OCI-LY7 (cell line): Measurements from ENCODE around the gene LRPAP1. TPM values are rescaled to one million over a fixed set of nuclear protein-coding genes. Genes with fewer than 3 reads are reported as not detected.
"Not testable (repeated sequence)": the region's sequence is repeated elsewhere in the genome, so short reads cannot be mapped to it uniquely, and the experiment has no call there.

Source experiments
- BruUV-seq: library from RNA; stranded (reverse); fragments of 400-500 nt; replicated peaks from 2 replicates; lab custom pipeline; 2021; lab: Mats Ljungman, UMichigan
- CTCF ChIA-PET: fragments of 300-600 bp; sonication (Branson Sonifier 250); formaldehyde crosslinking; loops from one replicate; lab custom pipeline; 2022; ENCODE audit warnings: antibody characterized with exemption; ENCODE audit not compliant: unreplicated experiment; lab: Charles Lee
- POLR2A ChIA-PET: fragments of 300-600 bp; sonication (Branson Sonifier 250); formaldehyde crosslinking; loops from one replicate; lab custom pipeline; 2022; ENCODE audit warnings: antibody characterized with exemption; lab: Charles Lee
- DNase-seq: peaks from one replicate; pipeline ENCODE4 v3.0.0-alpha.2; 2015; ENCODE audit warnings: low spot score
- H2AFZ ChIP-seq: fragments of 200-600 bp; sonication (generic), shearing (Covaris generic); 2 replicates; pipeline ENCODE4 v1.6.1; 2014; ENCODE audit warnings: mild to moderate bottlenecking, antibody characterized with exemption, low read length, moderate library complexity
- H3K27ac ChIP-seq: fragments of 200-600 bp; sonication (generic); 2 replicates; pipeline ENCODE4 v1.5.1; 2014; ENCODE audit warnings: mixed run types, low read depth, mild to moderate bottlenecking, moderate library complexity, low read length, inconsistent platforms; ENCODE audit not compliant: poor library complexity, severe bottlenecking
- H3K36me3 ChIP-seq: fragments of 200-600 bp; sonication (generic); 2 replicates; pipeline ENCODE4 v1.6.1; 2014; ENCODE audit warnings: mild to moderate bottlenecking, antibody characterized with exemption, low read length, moderate library complexity, mixed read lengths; ENCODE audit not compliant: insufficient read depth
- H3K4me1 ChIP-seq: fragments of 200-600 bp; sonication (generic); 2 replicates; pipeline ENCODE4 v1.5.1; 2014; ENCODE audit warnings: mild to moderate bottlenecking, low read length; ENCODE audit not compliant: insufficient read depth, poor library complexity, severe bottlenecking
- H3K4me2 ChIP-seq: fragments of 200-600 bp; sonication (generic); 2 replicates; pipeline ENCODE4 v1.6.1; 2014; ENCODE audit warnings: mild to moderate bottlenecking, low read length
- H3K4me3 ChIP-seq: fragments of 200-600 bp; sonication (generic); 2 replicates; pipeline ENCODE4 v1.5.1; 2014; ENCODE audit warnings: mild to moderate bottlenecking, low read depth, low read length; ENCODE audit not compliant: poor library complexity, severe bottlenecking
- H3K79me2 ChIP-seq: fragments of 200-600 bp; sonication (generic); 2 replicates; pipeline ENCODE4 v1.6.1; 2016; ENCODE audit warnings: low read depth, mild to moderate bottlenecking, low read length, moderate library complexity, mixed read lengths; ENCODE audit not compliant: insufficient read depth
- H3K9me2 ChIP-seq: fragments of 200-600 bp; sonication (generic); 2 replicates; pipeline ENCODE4 v1.6.1; 2016; ENCODE audit warnings: mild to moderate bottlenecking, low read length, mixed read lengths; ENCODE audit not compliant: insufficient read depth
- H3K9me3 ChIP-seq: fragments of 200-600 bp; sonication (generic); 2 replicates; pipeline ENCODE4 v1.6.1; 2014; ENCODE audit warnings: mild to moderate bottlenecking, mixed run types, low read length, mixed read lengths
- H4K20me1 ChIP-seq: fragments of 200-600 bp; sonication (generic); 2 replicates; pipeline ENCODE4 v1.6.1; 2014; ENCODE audit warnings: mild to moderate bottlenecking, antibody characterized with exemption, low read length, moderate library complexity, mixed read lengths; ENCODE audit not compliant: insufficient read depth
- EZH2phosphoT487 ChIP-seq: fragments of 200-600 bp; sonication (generic); IDR thresholded peaks from 2 replicates; pipeline ENCODE4 v1.6.1; 2018; ENCODE audit warnings: low read depth, borderline replicate concordance, mild to moderate bottlenecking, mixed run types, antibody characterized with exemption, low read length, moderate library complexity, mixed read lengths
- intact Hi-C: fragments of 100-400 bp; cut with micrococcal nuclease; formaldehyde crosslinking; loops from one replicate; pipeline ENCODE4 v1.10.0; 2022; ENCODE audit not compliant: unreplicated experiment
- total RNA-seq, 2 experiments: library from RNA; depleted of rRNA in 1 of 2; stranded (reverse); fragments of >200 nt in 1 of 2; shearing (Covaris generic) in 1 of 2; gene quantifications; 2 replicates each; pipeline ENCODE4 v1.2.3, GENCODE V29; 2014 to 2022
- TF ChIP-seq, protein P1 (sequence below): fragments of 200-600 bp; sonication (generic); conservative IDR thresholded peaks from 2 replicates; pipeline ENCODE4 v1.5.1; 2014; ENCODE audit warnings: mild to moderate bottlenecking, antibody characterized with exemption, low read length, moderate library complexity, mixed read lengths

The LRPAP1 gene
- total RNA-seq, 2 experiments from 2014 or later: 46.2 to 54.7 TPM

DNA sequence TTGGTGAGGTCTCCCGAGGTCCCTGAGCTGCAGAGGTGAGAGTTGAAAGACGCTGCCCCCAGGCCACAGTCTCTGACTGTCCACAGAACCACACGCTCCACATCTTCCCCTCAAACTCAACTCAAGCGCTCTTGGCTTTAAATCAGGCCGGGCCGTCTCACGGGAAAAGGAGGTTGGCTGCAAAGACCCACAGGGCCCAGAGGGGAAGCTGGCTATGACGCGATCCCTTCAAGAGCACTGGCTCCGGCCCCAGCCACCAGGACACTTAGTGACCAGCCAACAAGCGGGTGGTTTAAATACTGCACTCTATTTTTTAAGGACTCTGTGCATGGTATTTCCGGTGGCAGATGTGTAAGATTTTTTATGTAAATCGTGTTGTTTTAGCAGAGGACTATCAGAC is 19.9 kb downstream of the LRPAP1 start:
- Histone ChIP-seq H2AFZ (no peak overlapping the region), H3K79me2 (no peaks in the 10 kb centered on the region), H3K4me1 (no peaks in the 10 kb centered on the region), H3K9me2 (no peaks in the 10 kb centered on the region), H3K4me3 (no peak overlapping the region), H3K27ac (no peak overlapping the region), H3K36me3 (peaks cover 80% of the 10 kb centered on the region), H3K9me3 (no peaks in the 10 kb centered on the region), H4K20me1 (no peaks in the 10 kb centered on the region), H3K4me2 (no peak overlapping the region)
- DNase-seq: no peak
- POLR2A ChIA-PET: no interaction called here
- intact Hi-C loops: no loop called here
- TF ChIP-seq, protein P1, sequence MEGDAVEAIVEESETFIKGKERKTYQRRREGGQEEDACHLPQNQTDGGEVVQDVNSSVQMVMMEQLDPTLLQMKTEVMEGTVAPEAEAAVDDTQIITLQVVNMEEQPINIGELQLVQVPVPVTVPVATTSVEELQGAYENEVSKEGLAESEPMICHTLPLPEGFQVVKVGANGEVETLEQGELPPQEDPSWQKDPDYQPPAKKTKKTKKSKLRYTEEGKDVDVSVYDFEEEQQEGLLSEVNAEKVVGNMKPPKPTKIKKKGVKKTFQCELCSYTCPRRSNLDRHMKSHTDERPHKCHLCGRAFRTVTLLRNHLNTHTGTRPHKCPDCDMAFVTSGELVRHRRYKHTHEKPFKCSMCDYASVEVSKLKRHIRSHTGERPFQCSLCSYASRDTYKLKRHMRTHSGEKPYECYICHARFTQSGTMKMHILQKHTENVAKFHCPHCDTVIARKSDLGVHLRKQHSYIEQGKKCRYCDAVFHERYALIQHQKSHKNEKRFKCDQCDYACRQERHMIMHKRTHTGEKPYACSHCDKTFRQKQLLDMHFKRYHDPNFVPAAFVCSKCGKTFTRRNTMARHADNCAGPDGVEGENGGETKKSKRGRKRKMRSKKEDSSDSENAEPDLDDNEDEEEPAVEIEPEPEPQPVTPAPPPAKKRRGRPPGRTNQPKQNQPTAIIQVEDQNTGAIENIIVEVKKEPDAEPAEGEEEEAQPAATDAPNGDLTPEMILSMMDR: no peak
- no TSS peak for BruUV-seq
- CTCF ChIA-PET: no interaction called here

DNA sequence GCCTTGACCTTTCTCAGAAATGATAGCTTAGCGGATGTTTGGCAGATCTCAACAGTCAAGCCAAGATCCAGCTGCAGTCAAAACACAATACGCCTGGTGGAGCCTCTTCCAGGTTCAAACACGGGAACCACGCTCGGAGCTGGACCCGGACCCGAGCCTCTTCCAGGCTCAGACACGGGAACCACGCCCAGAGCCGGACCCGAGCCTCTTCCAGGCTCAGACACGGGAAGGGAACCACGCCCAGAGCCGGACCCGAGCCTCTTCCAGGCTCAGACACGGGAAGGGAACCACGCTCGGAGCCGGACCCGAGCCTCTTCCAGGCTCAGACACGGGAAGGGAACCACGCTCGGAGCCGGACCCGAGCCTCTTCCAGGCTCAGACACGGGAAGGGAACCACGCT is 20.6 kb downstream of the LRPAP1 start:
- DNase-seq, H3K27ac ChIP-seq, H2AFZ ChIP-seq, CTCF ChIA-PET, BruUV-seq, intact Hi-C loops, H4K20me1 ChIP-seq, H3K4me3 ChIP-seq, POLR2A ChIA-PET, H3K9me3 ChIP-seq, H3K4me1 ChIP-seq, H3K79me2 ChIP-seq, H3K4me2 ChIP-seq, H3K9me2 ChIP-seq: not testable (repeated sequence)
- H3K36me3 ChIP-seq: peaks cover 80% of the 10 kb centered on the region

DNA sequence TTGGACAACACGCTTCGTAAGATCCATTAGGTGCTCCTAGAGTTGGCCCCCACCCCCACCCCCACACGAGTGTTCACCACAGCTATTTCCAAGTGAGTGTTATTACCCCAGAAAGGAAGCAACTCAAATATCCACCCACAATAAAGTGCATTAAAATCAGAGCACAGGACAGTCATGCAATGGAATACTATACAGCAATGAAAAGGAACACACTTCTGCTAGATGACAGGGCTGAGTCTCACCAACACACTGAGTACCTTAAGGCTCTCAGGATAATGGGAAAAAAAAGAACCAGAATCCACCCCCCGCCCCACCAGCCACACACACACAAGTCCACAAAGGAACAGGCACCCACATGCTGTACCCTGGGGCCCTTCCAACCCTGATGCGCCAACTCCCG is 21.0 kb downstream of the LRPAP1 start:
- H3K9me2 ChIP-seq: no peaks in the 10 kb centered on the region
- H3K27ac ChIP-seq: no peak overlapping the region
- no peak overlapping the region for H2AFZ ChIP-seq
- no TSS peak for BruUV-seq
- POLR2A ChIA-PET: no interaction called here
- no peaks in the 10 kb centered on the region for H4K20me1 ChIP-seq
- H3K79me2 ChIP-seq: no peaks in the 10 kb centered on the region
- H3K9me3 ChIP-seq: no peaks in the 10 kb centered on the region
- no peak for DNase-seq
- CTCF ChIA-PET: no interaction called here
- peaks cover 77% of the 10 kb centered on the region for H3K36me3 ChIP-seq
- no peak overlapping the region for H3K4me3 ChIP-seq
- intact Hi-C loops: no loop called here
- H3K4me1 ChIP-seq: no peaks in the 10 kb centered on the region
- H3K4me2 ChIP-seq: no peak overlapping the region
- TF ChIP-seq, protein P1: no peak
- TF ChIP-seq EZH2phosphoT487: no peak
